Measurements from ENCODE around the gene SERPINB1.

SERPINB1 gene

GRCh38 chr6:2844008-2844407, 2.3 kb upstream of the SERPINB1 start:
- no peak for DNase-seq (ENCODE audit: low spot score)
- in situ Hi-C loops (cut with MboI; ENCODE audit: low pct_unique_long_range_greater_than_20kb, low sequenced_read_pairs, unreplicated experiment) = loop anchor here (5.0 kb wide), 1 partner anchor 88 kb away; no protein-coding TSS in a partner anchor
- no peak for TF ChIP-seq CTCF (IDR thresholded peaks at IDR 0.05; ENCODE audit: extremely low read depth, insufficient read depth, missing control alignments)

DNA sequence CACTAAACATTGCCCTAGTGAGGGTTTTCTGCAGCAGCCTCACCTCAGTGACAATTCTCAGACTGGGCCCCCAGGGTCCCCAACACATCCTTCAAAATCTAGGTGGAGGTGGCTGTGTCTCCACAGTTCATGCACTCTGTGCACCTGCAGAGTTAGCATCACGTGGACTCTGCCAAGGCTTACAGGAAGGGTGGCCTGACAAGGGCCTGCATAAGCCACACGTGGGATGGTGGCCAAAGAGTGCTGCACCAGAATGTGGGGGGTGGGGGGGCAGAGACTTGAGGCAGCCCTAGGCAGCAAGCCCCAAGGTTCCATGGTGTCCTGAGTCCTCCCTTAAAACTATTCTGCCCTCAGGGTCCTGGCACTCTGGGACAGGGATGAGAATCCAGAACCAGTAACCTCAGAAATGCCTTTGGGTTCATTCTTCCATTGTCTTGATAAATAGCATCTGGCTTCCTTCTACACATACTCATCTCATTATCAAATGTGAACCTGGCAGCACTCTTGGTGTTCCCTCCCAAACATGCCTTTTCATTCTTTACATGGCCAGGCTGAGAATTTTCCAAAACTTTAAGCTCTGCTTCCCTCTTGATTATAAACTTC, 1.6 kb upstream of the SERPINB1 start:
- TF ChIP-seq CTCF (IDR thresholded peaks at IDR 0.05; ENCODE audit: extremely low read depth, insufficient read depth, missing control alignments) = no peak
- in situ Hi-C loops (cut with MboI; ENCODE audit: low pct_unique_long_range_greater_than_20kb, low sequenced_read_pairs, unreplicated experiment) = loop anchor here (5.0 kb wide), 1 partner anchor 89 kb away; no protein-coding TSS in a partner anchor
- no peak for DNase-seq (ENCODE audit: low spot score)

DNA sequence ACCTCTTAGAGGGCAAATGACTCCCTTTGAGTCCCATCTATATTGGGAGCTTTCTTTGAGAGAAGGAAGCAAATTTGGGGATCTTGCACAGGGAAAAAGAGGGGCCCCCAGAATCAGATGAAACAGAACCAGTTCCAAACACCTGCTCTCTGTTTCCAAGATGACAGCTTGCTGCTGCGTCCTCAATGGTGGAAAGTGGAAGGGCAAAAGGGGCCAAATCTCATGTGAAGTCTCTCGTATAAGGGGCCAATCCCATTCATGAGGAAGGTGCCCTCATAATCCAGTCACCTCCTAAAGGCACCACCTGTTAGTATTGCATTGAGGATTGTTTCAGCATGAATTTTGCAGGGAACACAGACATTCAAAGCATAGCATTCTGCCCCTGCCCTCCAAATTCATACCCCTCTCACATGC, 483 bp upstream of the SERPINB1 start:
- in situ Hi-C loops (cut with MboI; ENCODE audit: low pct_unique_long_range_greater_than_20kb, low sequenced_read_pairs, unreplicated experiment) = loop anchor here (5.0 kb wide), 1 partner anchor 90 kb away; no protein-coding TSS in a partner anchor
- TF ChIP-seq CTCF (IDR thresholded peaks at IDR 0.05; ENCODE audit: extremely low read depth, insufficient read depth, missing control alignments) = no peak
- DNase-seq (ENCODE audit: low spot score) = no peak

DNA sequence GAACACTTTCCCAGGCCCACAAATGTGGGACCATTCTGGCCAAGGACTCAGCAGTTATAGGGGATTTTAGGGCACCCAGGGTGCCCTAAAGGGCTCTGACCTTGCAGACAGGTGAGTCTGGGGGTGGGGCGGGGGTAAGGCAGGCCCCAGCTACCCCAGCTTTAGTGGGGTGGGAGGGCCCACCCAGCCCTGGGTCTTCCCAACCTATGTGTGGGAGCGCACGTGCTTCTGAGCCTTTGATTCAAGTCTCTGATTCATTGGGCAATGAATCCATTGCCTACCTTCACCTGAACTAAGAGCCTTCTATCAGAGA, 958 bp downstream of the SERPINB1 start:
- in situ Hi-C loops (cut with MboI; ENCODE audit: low pct_unique_long_range_greater_than_20kb, low sequenced_read_pairs, unreplicated experiment) = loop anchor here (5.0 kb wide), 1 partner anchor 92 kb away; no protein-coding TSS in a partner anchor
- TF ChIP-seq CTCF (IDR thresholded peaks at IDR 0.05; ENCODE audit: extremely low read depth, insufficient read depth, missing control alignments) = no peak
- DNase-seq (ENCODE audit: low spot score) = no peak

- no peak for DNase-seq (ENCODE audit: low spot score)
Measured at GRCh38 chr6:2839982-2840748, 1.5 kb downstream of the SERPINB1 start.

More at GRCh38 chr6:2839982-2840748, 1.5 kb downstream of the SERPINB1 start:
- TF ChIP-seq CTCF (IDR thresholded peaks at IDR 0.05; ENCODE audit: extremely low read depth, insufficient read depth, missing control alignments) = no peak
- in situ Hi-C loops (cut with MboI; ENCODE audit: low pct_unique_long_range_greater_than_20kb, low sequenced_read_pairs, unreplicated experiment) = loop anchor here (5.0 kb wide), 1 partner anchor 92 kb away; no protein-coding TSS in a partner anchor

Measured in GM13977 (cell line).